Chondrocyte (in vitro differentiated cells): Measurements from ENCODE around the gene NT5C. TPM values are rescaled to one million over a fixed set of nuclear protein-coding genes. Genes with fewer than 3 reads are reported as not detected.
A peak's percentile ranks its signal among the peaks of the same experiment; 100 is the strongest.
"Not testable (repeated sequence)": the region's sequence is repeated elsewhere in the genome, so short reads cannot be mapped to it uniquely, and the experiment has no call there.

Experiments
- DNase-seq: peaks from one replicate; pipeline ENCODE4 v3.0.0; 2021; ENCODE audit warnings: mixed read lengths, low spot score
- H3K27ac Mint-ChIP-seq: one replicate; pipeline ENCODE4 v1.8.0; 2021; ENCODE audit warnings: mild to moderate bottlenecking, moderate library complexity, mixed read lengths; ENCODE audit not compliant: unreplicated experiment
- H3K27me3 Mint-ChIP-seq: 2 replicates; pipeline ENCODE4 v1.8.0; 2021; ENCODE audit warnings: low read depth, mixed read lengths
- H3K36me3 Mint-ChIP-seq: 2 replicates; pipeline ENCODE4 v1.8.0; 2021; ENCODE audit warnings: low read depth, mixed read lengths
- H3K4me1 Mint-ChIP-seq: 2 replicates; pipeline ENCODE4 v1.8.0; 2021; ENCODE audit warnings: low read depth, mild to moderate bottlenecking, mixed read lengths
- H3K4me3 Mint-ChIP-seq: one replicate; pipeline ENCODE4 v1.8.0; 2021; ENCODE audit warnings: mild to moderate bottlenecking, moderate library complexity, mixed read lengths; ENCODE audit not compliant: unreplicated experiment
- H3K9me3 Mint-ChIP-seq: 2 replicates; pipeline ENCODE4 v1.8.0; 2021; ENCODE audit warnings: low read depth, mixed read lengths
- total RNA-seq: library from RNA; stranded (reverse); gene quantifications from 3 replicates; pipeline ENCODE4 v1.2.1, GENCODE V29; 2021
- TF ChIP-seq, protein P1 (sequence below): fragments of 200-600 bp; sonication (generic); IDR thresholded peaks from 2 replicates; pipeline ENCODE4 v1.5.0; 2021; ENCODE audit warnings: antibody characterized with exemption, mild to moderate bottlenecking, moderate library complexity

NT5C gene
- total RNA-seq, 1 donor from 2014 or later, result 31.2 TPM

DNA sequence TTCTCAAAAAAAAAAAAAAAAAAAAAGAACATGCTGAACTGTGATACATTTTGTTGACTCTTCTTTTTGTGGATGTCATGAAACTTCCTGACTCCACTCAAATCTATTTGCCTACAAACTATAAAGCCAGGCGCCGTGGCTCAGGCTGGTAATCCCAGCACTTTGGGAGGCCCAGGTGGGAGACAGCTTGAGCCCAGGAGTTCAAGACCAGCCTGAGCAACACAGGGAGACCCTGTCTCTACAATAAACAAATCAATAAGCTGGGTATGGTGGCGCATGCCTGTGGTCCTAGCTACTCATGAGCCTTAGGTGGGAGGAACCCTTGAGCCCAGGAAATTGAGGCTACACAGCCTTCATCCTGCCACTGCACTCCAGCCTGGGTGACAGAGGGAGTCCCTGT lies 1.5 kb upstream of the NT5C start:
- TF ChIP-seq, protein P1, sequence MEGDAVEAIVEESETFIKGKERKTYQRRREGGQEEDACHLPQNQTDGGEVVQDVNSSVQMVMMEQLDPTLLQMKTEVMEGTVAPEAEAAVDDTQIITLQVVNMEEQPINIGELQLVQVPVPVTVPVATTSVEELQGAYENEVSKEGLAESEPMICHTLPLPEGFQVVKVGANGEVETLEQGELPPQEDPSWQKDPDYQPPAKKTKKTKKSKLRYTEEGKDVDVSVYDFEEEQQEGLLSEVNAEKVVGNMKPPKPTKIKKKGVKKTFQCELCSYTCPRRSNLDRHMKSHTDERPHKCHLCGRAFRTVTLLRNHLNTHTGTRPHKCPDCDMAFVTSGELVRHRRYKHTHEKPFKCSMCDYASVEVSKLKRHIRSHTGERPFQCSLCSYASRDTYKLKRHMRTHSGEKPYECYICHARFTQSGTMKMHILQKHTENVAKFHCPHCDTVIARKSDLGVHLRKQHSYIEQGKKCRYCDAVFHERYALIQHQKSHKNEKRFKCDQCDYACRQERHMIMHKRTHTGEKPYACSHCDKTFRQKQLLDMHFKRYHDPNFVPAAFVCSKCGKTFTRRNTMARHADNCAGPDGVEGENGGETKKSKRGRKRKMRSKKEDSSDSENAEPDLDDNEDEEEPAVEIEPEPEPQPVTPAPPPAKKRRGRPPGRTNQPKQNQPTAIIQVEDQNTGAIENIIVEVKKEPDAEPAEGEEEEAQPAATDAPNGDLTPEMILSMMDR, result no peak
- DNase-seq, result peak; percentile 28
- peak overlapping the region; percentile 22 for H3K27ac Mint-ChIP-seq
- no peaks in the 10 kb centered on the region for H3K27me3 Mint-ChIP-seq
- peaks cover 3% of the 10 kb centered on the region for H3K36me3 Mint-ChIP-seq
- peaks cover 10% of the 10 kb centered on the region for H3K4me1 Mint-ChIP-seq
- no peaks in the 10 kb centered on the region for H3K9me3 Mint-ChIP-seq
- H3K4me3 Mint-ChIP-seq, result no peak overlapping the region

DNA sequence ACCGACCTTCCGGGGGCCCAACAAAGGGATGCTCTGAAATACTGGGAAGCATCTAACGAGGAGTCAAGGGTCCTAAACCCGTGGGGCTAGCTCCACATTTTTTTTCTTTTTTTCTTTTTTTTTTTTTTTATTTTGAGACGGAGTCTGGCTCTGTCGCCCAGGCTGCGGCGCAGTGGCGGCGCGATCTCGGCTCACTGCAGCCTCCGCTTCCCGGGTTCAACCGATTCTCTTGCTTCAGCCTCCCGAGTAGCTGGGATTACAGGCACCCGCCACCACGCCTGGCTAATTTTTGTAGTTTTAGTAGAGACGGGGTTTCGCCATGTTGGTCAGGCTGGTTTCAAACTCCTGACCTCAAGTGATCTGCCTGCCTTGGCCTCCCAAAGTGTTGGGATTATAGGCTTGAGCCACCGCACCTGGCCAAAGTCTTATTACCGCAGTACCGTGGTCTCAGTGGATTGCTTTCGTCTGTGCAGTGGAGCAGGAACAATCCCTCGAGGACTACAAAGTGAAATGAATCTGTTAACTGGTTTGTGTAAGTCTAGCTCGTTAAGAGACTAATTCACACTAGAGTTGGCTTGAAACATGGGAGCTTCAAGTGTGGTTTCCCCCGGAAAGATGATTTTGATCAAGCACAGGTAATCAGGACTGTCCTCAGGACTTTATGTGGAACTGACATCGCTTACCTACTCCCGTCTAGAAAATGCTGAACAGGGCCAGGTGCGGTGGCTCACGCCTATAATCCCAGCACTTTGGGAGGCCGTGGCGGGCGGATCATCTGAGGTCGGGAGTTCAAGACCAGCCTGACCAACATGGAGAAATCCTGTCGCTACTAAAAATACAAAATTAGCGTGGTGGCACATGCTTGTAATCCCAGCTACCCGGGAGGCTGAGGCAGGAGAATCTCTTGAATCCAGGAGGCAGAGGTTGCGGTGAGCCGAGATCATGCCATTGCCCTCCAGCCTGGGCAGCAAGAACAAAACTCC lies 767 bp upstream of the NT5C start:
- H3K27me3 Mint-ChIP-seq, H3K36me3 Mint-ChIP-seq, H3K9me3 Mint-ChIP-seq: not testable (repeated sequence)
- Mint-ChIP-seq H3K27ac (peak overlapping the region; percentile 82), H3K4me3 (peak overlapping the region; percentile 80), H3K4me1 (peaks cover 10% of the 10 kb centered on the region)
- peak; percentile 28 for DNase-seq

DNA sequence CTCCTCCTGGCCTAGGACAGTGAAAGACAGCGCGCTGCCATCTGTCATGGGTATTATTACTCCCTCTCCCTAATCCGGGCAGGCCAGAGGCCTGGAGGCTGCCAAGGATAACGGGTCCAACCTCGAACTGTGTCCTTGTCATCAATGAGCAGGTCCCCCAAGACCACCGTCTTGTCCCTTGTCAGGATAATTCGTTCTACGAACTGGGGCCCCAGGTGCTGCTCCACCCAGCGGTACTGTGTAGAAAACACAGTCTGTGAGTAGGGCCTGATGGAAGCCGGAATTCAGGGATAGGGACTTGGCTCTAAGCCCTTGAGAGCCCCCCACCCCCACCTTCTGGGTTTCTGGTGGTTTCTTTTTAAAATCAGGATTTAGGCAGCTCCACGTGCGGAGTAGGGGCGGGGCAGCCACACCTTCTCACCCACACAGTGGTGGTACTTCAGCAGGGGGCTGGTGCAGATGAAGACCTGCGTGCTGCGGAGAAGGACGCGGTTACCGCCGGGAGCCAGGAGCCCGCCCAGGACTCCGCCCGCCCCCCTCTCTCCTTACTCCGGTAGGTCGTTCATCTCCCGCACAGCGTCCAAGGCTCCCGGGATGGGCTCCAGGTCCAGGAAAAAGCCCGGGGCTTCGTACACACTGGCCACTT lies 787 bp downstream of the NT5C start:
- DNase-seq, result no peak
- TF ChIP-seq, protein P1, result peak; percentile 67
- Mint-ChIP-seq H3K4me3 (peak overlapping the region; percentile 85), H3K27me3 (no peaks in the 10 kb centered on the region), H3K4me1 (peaks cover 10% of the 10 kb centered on the region), H3K27ac (peak overlapping the region; percentile 81), H3K9me3 (no peaks in the 10 kb centered on the region), H3K36me3 (peaks cover 3% of the 10 kb centered on the region)

DNA sequence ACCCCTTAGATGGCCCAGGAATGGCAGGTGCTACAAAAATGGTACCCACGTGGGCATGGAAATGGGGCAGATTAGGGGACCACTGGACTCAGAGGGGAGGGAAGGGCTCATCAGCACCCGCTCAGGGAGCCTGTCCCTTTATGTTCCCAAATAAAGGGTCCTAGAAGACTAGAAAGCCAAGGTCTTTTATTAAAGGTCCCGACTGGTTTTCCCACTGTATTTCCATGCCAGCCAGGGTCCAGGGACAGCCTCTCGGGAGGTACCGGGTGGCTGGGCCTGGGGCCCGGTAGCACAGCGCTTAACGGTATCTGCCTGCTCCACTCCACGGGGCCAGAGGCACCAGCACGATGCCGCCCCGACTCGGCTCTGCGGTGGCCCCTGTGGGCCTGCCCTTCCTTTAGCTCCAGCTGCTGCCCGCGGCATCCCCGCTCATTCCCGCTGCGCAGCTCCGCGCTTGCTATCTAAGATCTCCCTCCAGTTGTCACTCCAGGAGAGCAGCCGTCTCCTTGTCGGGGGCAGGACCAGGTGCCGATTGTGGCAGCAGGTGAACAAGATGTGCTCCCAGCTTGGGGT lies 1.4 kb downstream of the NT5C start:
- DNase-seq, result peak; percentile 92
- Mint-ChIP-seq H3K9me3 (no peaks in the 10 kb centered on the region), H3K36me3 (peaks cover 3% of the 10 kb centered on the region), H3K4me3 (peak overlapping the region; percentile 85), H3K27ac (no peak overlapping the region), H3K27me3 (no peaks in the 10 kb centered on the region), H3K4me1 (peaks cover 12% of the 10 kb centered on the region)
- TF ChIP-seq, protein P1, result no peak

DNA sequence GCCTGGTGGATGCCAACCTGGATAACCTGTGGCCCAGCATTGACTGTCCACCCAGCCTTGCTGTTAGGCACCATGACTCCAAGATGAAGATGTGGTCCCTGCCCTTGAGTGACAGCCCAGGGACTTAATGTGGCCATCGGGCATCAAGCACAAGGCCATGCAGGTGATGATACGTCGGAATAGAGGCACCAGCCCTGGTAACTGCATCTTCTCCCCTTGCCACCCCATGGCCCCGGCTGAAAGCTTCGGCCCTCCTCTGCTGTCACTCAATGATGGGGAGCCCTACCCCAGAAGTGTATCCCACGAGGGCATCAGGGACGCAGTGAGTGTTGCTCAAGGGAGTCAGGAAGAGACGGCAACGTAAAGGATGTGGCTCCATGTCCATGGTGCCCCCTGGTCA lies 2.0 kb downstream of the NT5C start:
- H3K27ac Mint-ChIP-seq, result no peak overlapping the region
- H3K36me3 Mint-ChIP-seq, result peaks cover 3% of the 10 kb centered on the region
- TF ChIP-seq, protein P1, result no peak
- H3K4me3 Mint-ChIP-seq, result peak overlapping the region; percentile 12
- peak; percentile 61 for DNase-seq
- H3K9me3 Mint-ChIP-seq, result no peaks in the 10 kb centered on the region
- peaks cover 18% of the 10 kb centered on the region for H3K4me1 Mint-ChIP-seq
- no peaks in the 10 kb centered on the region for H3K27me3 Mint-ChIP-seq
